HEK293 (cell line): ENCODE measurements around the gene ZNF354B.

Experiments
- CTCF ChIP-seq: fragments of 450-650 bp; formaldehyde crosslinking; IDR thresholded peaks from 2 replicates; pipeline ENCODE4 v1.5.1; 2016; ENCODE audit warnings: missing biosample characterization, missing genetic modification characterization
- YY1 ChIP-seq: fragments of 450-650 bp; formaldehyde crosslinking; IDR thresholded peaks from 2 replicates; pipeline ENCODE4 v1.5.1; 2018; ENCODE audit warnings: missing biosample characterization, missing genetic modification characterization
- ZNF530 ChIP-seq: fragments of 450-650 bp; formaldehyde crosslinking; IDR thresholded peaks from 2 replicates; pipeline ENCODE4 v1.5.1; 2016; ENCODE audit warnings: low read depth, missing biosample characterization, missing genetic modification characterization

DNA sequence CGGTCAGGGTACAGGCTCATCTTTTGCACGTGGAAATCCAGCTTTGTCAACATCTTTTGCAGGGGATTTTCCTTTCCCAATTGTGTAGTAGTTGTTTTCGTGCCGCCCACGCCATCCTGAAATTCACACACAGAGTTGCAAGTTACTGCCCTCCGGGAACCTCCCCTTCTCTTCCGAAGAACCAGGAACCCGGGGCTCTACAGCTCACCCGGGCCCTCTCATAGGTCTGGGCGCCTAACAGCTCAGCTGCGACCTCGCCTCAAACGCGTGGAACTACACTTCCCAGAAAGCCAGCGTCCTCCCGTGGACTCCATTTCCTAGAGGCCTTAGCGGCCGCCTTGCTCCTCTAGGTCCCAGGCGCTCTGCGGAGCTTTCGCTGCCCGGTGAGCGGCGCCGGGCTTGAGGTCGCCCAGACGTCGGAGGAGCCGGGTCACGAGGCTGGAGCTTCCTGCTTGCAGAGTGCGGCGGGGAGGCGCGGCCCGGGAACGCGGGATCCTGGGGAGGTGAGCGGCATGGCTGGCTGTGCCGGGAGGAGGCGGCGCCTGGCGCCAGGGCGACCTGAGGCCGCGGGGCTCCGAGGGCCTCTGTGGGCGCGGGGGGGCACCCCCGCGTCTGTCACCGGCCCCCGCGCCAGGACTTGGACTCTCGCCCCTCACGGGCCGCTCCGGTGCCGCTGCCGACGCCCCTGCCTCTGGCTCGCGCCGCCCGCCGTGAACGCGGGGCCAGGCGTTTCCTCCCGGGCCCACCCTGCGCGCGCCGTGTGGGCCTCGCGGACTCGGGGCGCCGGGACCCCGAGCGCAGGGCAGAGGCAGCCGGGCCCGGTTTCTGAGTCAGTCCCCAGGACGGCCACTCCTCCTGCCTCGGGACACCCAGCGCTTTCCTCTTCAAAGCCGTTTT, at the start of gene ZNF354B:
- TF ChIP-seq ZNF530 (tag by site-specific recombination) (no peak), CTCF (tag by site-specific recombination) (peak; percentile 34; the same call in 1 of the 2 replicates), YY1 (tag by site-specific recombination) (peak; percentile 68)
